Measurements from ENCODE around the gene MRGPRX1. TPM values are rescaled to one million over a fixed set of nuclear protein-coding genes. Genes with fewer than 3 reads are reported as not detected.

MRGPRX1 gene
- total RNA-seq, 1 donor from 2014 or later: not detected

Other genes with a start within 250 kb of the MRGPRX1 start
- 1.9 and 6.8 TPM in 2 replicates for gene TMEM86A, start 240.6 kb downstream of the MRGPRX1 start, total RNA-seq
- gene IGSF22, start 213.2 kb downstream of the MRGPRX1 start, total RNA-seq: 0.13 and 0.26 TPM in 2 replicates
- not detected in 2 replicates for gene PTPN5, start 147.6 kb downstream of the MRGPRX1 start, total RNA-seq
- gene MRGPRX2, start 121.3 kb upstream of the MRGPRX1 start, total RNA-seq: not detected in 2 replicates
- 15.5 and 22.5 TPM in 2 replicates for gene ZDHHC13, start 177.8 kb upstream of the MRGPRX1 start, total RNA-seq